HCT116 (cell line): ENCODE measurements around the gene BRD3OS. TPM values are rescaled to one million over a fixed set of nuclear protein-coding genes. Genes with fewer than 3 reads are reported as not detected.

Experiments used
- ATAC-seq: fragments of 200-7000 bp; cut with Tn5 transposase; 2 replicates; pipeline ENCODE4 v1.9.1; 2020; ENCODE audit warnings: mild to moderate bottlenecking, moderate library complexity
- BruUV-seq: library from RNA; stranded (reverse); fragments of 400-500 nt; replicated peaks from 2 replicates; lab custom pipeline; 2021; lab: Mats Ljungman, UMichigan
- CTCF ChIA-PET: fragments of 300-600 bp; sonication (Branson Sonifier 250); formaldehyde crosslinking; loops from one replicate; lab custom pipeline; 2021; ENCODE audit warnings: antibody characterized with exemption; lab: Charles Lee
- POLR2A ChIA-PET: fragments of 300-600, 350-600 bp; sonication (Branson Sonifier 250); formaldehyde crosslinking; loops from one replicate; lab custom pipeline; 2021; ENCODE audit warnings: antibody characterized with exemption; lab: Charles Lee
- RAD21 ChIA-PET, 2 experiments: fragments of 300-600 bp; sonication (Branson Sonifier 250); formaldehyde crosslinking; loops; one replicate each; lab custom pipeline; 2023; ENCODE audit warnings: low total read pairs in 2 of 2; ENCODE audit not compliant: uncharacterized antibody in 2 of 2, unreplicated experiment in 2 of 2, low non-redundant PET in 1 of 2; lab: Charles Lee
- DNase-seq: peaks from one replicate; pipeline ENCODE4 v3.0.0-alpha.2; 2010; ENCODE audit warnings: low read depth, low spot score
- H2AFZ ChIP-seq: fragments of 200-600 bp; shearing (Covaris generic), sonication (generic); 2 replicates; pipeline ENCODE4 v1.6.1; 2017; ENCODE audit warnings: low read depth, mixed run types, mixed read lengths, antibody characterized with exemption, low read length; ENCODE audit not compliant: poor library complexity, severe bottlenecking
- H3K27ac ChIP-seq: 2 replicates; pipeline ENCODE4 v1.5.1; 2012; ENCODE audit warnings: low read depth, low read length
- H3K27me3 ChIP-seq: fragments of 200-600 bp; sonication (generic); 2 replicates; pipeline ENCODE4 v1.6.1; 2016; ENCODE audit warnings: mixed run types, low read length, mixed read lengths; ENCODE audit not compliant: insufficient read depth
- H3K36me3 ChIP-seq, 2 experiments: fragments of 200-500 bp in 1 of 2; fragments of 200-600 bp in 1 of 2; sonication (Bioruptor generic) in 1 of 2; sonication (generic) in 1 of 2; 2 replicates each; pipeline versions ENCODE4 v1.5.1 to v1.6.1; 2014 to 2016; ENCODE audit warnings: low read length in 2 of 2, inconsistent platforms in 1 of 2, mixed read lengths in 1 of 2, mixed run types in 1 of 2; ENCODE audit not compliant: insufficient read depth in 2 of 2, control insufficient read depth in 1 of 2
- H3K4me1 ChIP-seq, 2 experiments: fragments of 200-600 bp in 1 of 2; sonication (generic) in 1 of 2; 2 replicates each; pipeline versions ENCODE4 v1.5.1 to v1.6.1; 2012 to 2017; ENCODE audit warnings: low read length in 2 of 2, inconsistent platforms in 1 of 2, mild to moderate bottlenecking in 1 of 2, mixed read lengths in 1 of 2, mixed run types in 1 of 2, moderate library complexity in 1 of 2; ENCODE audit not compliant: insufficient read depth in 2 of 2, control insufficient read depth in 1 of 2
- H3K4me2 ChIP-seq: fragments of 200-600 bp; sonication (generic); 2 replicates; pipeline ENCODE4 v1.6.1; 2017; ENCODE audit warnings: mixed run types, low read length, mixed read lengths
- H3K4me3 ChIP-seq, 2 experiments: fragments of 200-600 bp in 1 of 2; sonication (generic) in 1 of 2; replicated peaks in 1 of 2; 2 replicates each; pipeline ENCODE4 v1.5.1; 2011 to 2016; ENCODE audit warnings: low read length in 2 of 2, control low read depth in 1 of 2, low read depth in 1 of 2, mild to moderate bottlenecking in 1 of 2, mixed read lengths in 1 of 2, mixed run types in 1 of 2
- H3K79me2 ChIP-seq: fragments of 200-600 bp; sonication (generic); 2 replicates; pipeline ENCODE4 v1.6.1; 2017; ENCODE audit warnings: mild to moderate bottlenecking, mixed run types, low read length, moderate library complexity, mixed read lengths; ENCODE audit not compliant: insufficient read depth
- H3K9ac ChIP-seq: fragments of 200-600 bp; sonication (generic); 2 replicates; pipeline ENCODE4 v1.6.1; 2016; ENCODE audit warnings: low read length, mixed read lengths
- H3K9me2 ChIP-seq: fragments of 200-600 bp; sonication (generic), shearing (Covaris generic); 2 replicates; pipeline ENCODE4 v1.6.1; 2017; ENCODE audit warnings: mixed run types, mild to moderate bottlenecking, moderate library complexity; ENCODE audit not compliant: insufficient read depth
- H3K9me3 ChIP-seq, 2 experiments: fragments of 200-500 bp in 1 of 2; fragments of 200-600 bp in 1 of 2; sonication (Bioruptor generic) in 1 of 2; sonication (generic) in 1 of 2; 2 replicates each; pipeline ENCODE4 v1.6.1; 2014 to 2017; ENCODE audit warnings: low read length in 2 of 2, mixed read lengths in 2 of 2, inconsistent platforms in 1 of 2, low read depth in 1 of 2, mild to moderate bottlenecking in 1 of 2, mixed run types in 1 of 2, moderate library complexity in 1 of 2; ENCODE audit not compliant: control insufficient read depth in 1 of 2, insufficient read depth in 1 of 2
- H4K20me1 ChIP-seq: fragments of 200-600 bp; sonication (generic), shearing (Covaris generic); 2 replicates; pipeline ENCODE4 v1.6.1; 2017; ENCODE audit warnings: mixed run types, mild to moderate bottlenecking, moderate library complexity; ENCODE audit not compliant: insufficient read depth
- CBX3 ChIP-seq: IDR thresholded peaks from 2 replicates; pipeline ENCODE4 v1.6.1; 2012; ENCODE audit warnings: low read depth
- ELF1 ChIP-seq: IDR thresholded peaks from 2 replicates; pipeline ENCODE4 v1.6.1; 2012; ENCODE audit warnings: low read depth, borderline replicate concordance
- EZH2 ChIP-seq: fragments of 200-600 bp; sonication (generic); IDR thresholded peaks from 2 replicates; pipeline ENCODE4 v1.6.1; 2017; ENCODE audit warnings: antibody characterized with exemption, mixed run types
- ZBTB33 ChIP-seq: IDR thresholded peaks from 2 replicates; pipeline ENCODE4 v1.6.1; 2011; ENCODE audit warnings: mild to moderate bottlenecking, low read length, moderate library complexity; ENCODE audit not compliant: insufficient replicate concordance; ENCODE audit errors: extremely low read depth
- ZNF274 ChIP-seq: fragments of 200-500 bp; sonication (Bioruptor generic); IDR thresholded peaks from 2 replicates; pipeline ENCODE4 v1.6.1; 2014; ENCODE audit warnings: mild to moderate bottlenecking, low read depth, low read length, inconsistent platforms
- intact Hi-C: fragments of 100-400 bp; cut with micrococcal nuclease; formaldehyde crosslinking; loops from 2 replicates; pipeline ENCODE4 v1.10.0; 2022
- total RNA-seq: library from RNA; stranded (reverse); gene quantifications from one replicate; pipeline ENCODE4 v1.2.1, GENCODE V29; 2021; ENCODE audit not compliant: unreplicated experiment
- TF ChIP-seq, protein P1 (sequence below): IDR thresholded peaks from 2 replicates; pipeline ENCODE4 v1.6.1; 2012; ENCODE audit warnings: low read depth
- TF ChIP-seq, protein P2 (sequence below), 3 experiments: fragments of 200-600 bp in 1 of 3; sonication (generic) in 1 of 3; IDR thresholded peaks in 2 of 3; conservative IDR thresholded peaks in 1 of 3; 2 replicates each; pipeline ENCODE4 v1.5.1; 2012 to 2017; ENCODE audit warnings: low read depth in 2 of 3, low read length in 2 of 3, antibody characterized with exemption in 1 of 3, borderline replicate concordance in 1 of 3, control low read depth in 1 of 3, mild to moderate bottlenecking in 1 of 3, mixed read lengths in 1 of 3, mixed run types in 1 of 3, moderate library complexity in 1 of 3; ENCODE audit not compliant: insufficient read depth in 1 of 3

Gene BRD3OS
- total RNA-seq, 1 experiment from 2014 or later: 17.0 TPM

DNA sequence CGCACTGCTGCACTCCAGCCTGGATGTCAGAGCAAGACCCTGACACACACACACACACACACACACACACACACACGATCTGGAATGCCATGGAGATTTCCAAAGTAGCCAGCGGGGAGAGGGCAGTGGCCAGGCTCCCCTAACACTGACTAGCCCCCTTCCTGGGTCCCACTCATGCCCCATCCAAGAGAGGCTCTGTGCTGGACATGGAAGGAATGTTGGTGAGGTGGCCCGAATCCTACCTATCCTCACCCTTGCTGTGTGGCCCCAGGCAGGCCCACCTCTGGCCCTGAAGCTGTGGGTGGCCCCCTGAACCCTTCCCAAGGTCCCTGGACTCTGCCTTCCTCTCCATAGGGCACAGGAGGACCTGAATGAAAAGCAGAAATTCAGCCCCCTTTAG is 35.3 kb downstream of the BRD3OS start:
- peaks cover 5 to 16% of the 10 kb centered on the region in 2 experiments; a peak in 3 of 4 replicates for H3K4me1 ChIP-seq
- CTCF ChIA-PET: no interaction called here
- no peaks in the 10 kb centered on the region for H3K27me3 ChIP-seq
- ATAC-seq (no peak), DNase-seq (no peak)
- no peaks in the 10 kb centered on the region for H3K9me3 ChIP-seq
- H3K9ac ChIP-seq: no peak overlapping the region
- H3K9me2 ChIP-seq: no peaks in the 10 kb centered on the region
- H3K27ac ChIP-seq: no peak overlapping the region
- RAD21 ChIA-PET: no interaction called here
- H3K36me3 ChIP-seq: no peaks in the 10 kb centered on the region
- H4K20me1 ChIP-seq: no peaks in the 10 kb centered on the region
- no peak for TF ChIP-seq EZH2
- TF ChIP-seq, protein P1, sequence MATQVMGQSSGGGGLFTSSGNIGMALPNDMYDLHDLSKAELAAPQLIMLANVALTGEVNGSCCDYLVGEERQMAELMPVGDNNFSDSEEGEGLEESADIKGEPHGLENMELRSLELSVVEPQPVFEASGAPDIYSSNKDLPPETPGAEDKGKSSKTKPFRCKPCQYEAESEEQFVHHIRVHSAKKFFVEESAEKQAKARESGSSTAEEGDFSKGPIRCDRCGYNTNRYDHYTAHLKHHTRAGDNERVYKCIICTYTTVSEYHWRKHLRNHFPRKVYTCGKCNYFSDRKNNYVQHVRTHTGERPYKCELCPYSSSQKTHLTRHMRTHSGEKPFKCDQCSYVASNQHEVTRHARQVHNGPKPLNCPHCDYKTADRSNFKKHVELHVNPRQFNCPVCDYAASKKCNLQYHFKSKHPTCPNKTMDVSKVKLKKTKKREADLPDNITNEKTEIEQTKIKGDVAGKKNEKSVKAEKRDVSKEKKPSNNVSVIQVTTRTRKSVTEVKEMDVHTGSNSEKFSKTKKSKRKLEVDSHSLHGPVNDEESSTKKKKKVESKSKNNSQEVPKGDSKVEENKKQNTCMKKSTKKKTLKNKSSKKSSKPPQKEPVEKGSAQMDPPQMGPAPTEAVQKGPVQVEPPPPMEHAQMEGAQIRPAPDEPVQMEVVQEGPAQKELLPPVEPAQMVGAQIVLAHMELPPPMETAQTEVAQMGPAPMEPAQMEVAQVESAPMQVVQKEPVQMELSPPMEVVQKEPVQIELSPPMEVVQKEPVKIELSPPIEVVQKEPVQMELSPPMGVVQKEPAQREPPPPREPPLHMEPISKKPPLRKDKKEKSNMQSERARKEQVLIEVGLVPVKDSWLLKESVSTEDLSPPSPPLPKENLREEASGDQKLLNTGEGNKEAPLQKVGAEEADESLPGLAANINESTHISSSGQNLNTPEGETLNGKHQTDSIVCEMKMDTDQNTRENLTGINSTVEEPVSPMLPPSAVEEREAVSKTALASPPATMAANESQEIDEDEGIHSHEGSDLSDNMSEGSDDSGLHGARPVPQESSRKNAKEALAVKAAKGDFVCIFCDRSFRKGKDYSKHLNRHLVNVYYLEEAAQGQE: no peak
- peaks cover 64% of the 10 kb centered on the region for H3K79me2 ChIP-seq
- intact Hi-C loops: no loop called here
- no peak overlapping the region for H3K4me3 ChIP-seq
- POLR2A ChIA-PET: no interaction called here
- H3K4me2 ChIP-seq: no peak overlapping the region
- no TSS peak for BruUV-seq
- H2AFZ ChIP-seq: no peak overlapping the region

DNA sequence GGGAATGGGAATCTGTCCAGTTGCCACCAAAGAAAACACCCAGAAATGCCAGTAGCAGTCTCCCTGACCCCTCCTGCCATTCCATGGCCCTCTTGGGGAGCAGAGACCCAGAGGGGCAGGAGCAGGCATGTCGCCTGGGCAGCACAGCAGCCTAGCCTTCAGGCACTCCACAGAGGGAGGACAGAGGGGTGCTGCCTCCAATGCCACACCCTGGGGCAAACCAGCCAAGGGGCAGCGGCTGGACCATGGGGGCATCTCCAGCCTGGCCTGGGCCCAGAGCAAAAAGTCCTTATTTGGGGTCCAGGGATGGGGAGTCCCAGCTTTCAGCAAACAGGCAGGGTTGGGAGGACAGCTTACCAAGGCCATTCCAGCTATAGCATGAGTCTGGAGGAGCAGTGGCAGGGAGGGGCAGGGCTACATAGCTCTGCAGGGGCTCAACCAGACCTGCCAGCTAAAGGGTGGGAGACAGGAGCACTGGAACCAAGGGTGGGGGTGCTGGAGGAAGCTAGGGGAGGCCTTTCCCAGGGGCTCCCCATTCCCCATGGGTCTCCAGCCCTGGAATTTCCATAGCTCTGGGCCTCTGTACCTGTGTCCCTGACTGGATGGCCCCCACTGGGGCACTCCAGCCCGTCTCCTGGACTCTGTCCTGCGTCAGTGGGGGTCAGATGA is 35.9 kb downstream of the BRD3OS start:
- POLR2A ChIA-PET: no interaction called here

More for the DNA sequence above, 35.9 kb downstream of the BRD3OS start:
- H3K4me3 ChIP-seq: no peak overlapping the region
- intact Hi-C loops: no loop called here
- no peaks in the 10 kb centered on the region for H3K27me3 ChIP-seq
- no peak overlapping the region for H3K27ac ChIP-seq
- H2AFZ ChIP-seq: no peak overlapping the region
- no peaks in the 10 kb centered on the region for H3K9me2 ChIP-seq
- ChIA-PET RAD21 (no interaction called here), CTCF (no interaction called here)
- H4K20me1 ChIP-seq: no peaks in the 10 kb centered on the region
- no peak for ATAC-seq
- peaks cover 11 to 16% of the 10 kb centered on the region in 2 experiments; a peak in 3 of 4 replicates for H3K4me1 ChIP-seq
- H3K36me3 ChIP-seq: no peaks in the 10 kb centered on the region
- no TSS peak for BruUV-seq
- peaks cover 64% of the 10 kb centered on the region for H3K79me2 ChIP-seq
- no peaks in the 10 kb centered on the region for H3K9me3 ChIP-seq
- H3K9ac ChIP-seq: no peak overlapping the region
- TF ChIP-seq ZBTB33 (no peak), CBX3 (no peak), ZNF274 (no peak), ELF1 (no peak)
- TF ChIP-seq, protein P2, sequence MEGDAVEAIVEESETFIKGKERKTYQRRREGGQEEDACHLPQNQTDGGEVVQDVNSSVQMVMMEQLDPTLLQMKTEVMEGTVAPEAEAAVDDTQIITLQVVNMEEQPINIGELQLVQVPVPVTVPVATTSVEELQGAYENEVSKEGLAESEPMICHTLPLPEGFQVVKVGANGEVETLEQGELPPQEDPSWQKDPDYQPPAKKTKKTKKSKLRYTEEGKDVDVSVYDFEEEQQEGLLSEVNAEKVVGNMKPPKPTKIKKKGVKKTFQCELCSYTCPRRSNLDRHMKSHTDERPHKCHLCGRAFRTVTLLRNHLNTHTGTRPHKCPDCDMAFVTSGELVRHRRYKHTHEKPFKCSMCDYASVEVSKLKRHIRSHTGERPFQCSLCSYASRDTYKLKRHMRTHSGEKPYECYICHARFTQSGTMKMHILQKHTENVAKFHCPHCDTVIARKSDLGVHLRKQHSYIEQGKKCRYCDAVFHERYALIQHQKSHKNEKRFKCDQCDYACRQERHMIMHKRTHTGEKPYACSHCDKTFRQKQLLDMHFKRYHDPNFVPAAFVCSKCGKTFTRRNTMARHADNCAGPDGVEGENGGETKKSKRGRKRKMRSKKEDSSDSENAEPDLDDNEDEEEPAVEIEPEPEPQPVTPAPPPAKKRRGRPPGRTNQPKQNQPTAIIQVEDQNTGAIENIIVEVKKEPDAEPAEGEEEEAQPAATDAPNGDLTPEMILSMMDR (IDR thresholded peaks at IDR 0.05 in 2 of 3, conservative IDR thresholded peaks at IDR 0.05 in 1 of 3; ENCODE audit: borderline replicate concordance in 1 of 3, insufficient read depth in 1 of 3, low read depth in 2 of 3, low read length in 2 of 3): no peak
- DNase-seq: no peak
- H3K4me2 ChIP-seq: no peak overlapping the region
